SIG-M5 (cell line): Measurements from ENCODE around the gene RNF133.
"Not testable (repeated sequence)": the region's sequence is repeated elsewhere in the genome, so short reads cannot be mapped to it uniquely, and the experiment has no call there.

Experiments used
- DNase-seq: peaks from one replicate; lab custom pipeline; 2025; lab: John Stamatoyannopoulos, UW

RNF133 gene

DNA sequence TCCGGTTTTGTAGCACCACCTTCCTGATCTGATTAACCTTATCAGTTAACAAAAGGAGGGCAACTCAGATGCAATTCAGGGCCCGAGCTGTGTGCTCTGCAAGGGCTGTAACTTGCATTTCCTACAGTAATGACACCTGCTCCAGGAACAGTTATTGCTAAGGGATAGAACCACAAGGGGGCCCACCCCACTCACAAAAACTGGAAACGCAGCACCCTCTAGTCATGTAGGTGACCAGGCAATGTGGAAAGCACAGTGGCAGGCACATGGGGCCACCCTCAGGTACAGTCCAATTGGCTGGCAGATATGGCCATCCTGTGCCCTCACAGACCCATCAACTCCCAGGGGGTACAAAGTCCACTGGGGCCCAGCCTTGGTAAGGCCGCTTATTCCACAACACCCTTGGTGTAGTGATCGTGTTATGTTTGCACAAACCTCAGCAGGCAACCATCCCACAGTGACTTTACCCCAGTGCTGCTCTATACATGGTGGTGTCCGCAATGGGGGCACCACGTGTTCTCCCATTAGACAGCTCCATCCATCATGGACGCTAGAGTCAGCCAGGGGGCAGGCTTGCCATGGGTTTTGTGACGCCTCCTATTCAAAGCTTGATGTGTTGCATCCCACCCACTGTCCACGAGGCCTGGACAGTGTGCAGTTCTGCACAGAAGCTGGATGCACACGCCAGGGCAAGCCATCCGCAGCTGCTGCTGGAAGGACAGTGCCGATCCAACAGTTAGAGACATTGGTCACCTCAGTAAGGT lies 9.4 kb downstream of the RNF133 start:
- DNase-seq = no peak

DNA sequence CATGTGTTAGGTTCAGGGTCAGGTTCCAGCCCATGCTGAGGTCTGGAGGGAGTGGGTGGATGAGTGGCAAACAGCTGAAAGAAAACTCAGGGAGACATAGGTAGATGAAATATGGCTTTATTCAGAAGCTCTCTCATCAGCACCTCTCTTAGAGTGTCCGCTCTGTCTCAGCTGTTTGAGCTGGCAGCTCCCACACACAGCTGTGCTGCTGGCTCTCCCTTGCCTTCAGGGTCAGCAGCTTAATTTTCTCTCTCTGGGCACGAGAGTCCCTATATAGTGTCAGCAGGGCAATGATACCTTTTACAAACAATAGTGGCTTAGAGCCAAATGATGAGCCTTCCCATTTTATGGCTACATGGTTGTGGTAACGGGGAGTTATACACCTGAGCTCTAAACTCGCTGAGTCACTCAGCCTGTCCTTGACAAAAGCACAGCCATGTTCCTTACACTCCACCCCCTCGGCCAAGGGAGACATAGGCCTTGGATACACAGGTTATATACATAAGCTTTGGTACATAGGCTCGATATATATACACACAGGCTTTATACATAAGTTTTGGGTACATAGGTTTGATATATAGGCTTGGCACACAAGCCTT lies 10.4 kb downstream of the RNF133 start:
- DNase-seq = no peak

DNA sequence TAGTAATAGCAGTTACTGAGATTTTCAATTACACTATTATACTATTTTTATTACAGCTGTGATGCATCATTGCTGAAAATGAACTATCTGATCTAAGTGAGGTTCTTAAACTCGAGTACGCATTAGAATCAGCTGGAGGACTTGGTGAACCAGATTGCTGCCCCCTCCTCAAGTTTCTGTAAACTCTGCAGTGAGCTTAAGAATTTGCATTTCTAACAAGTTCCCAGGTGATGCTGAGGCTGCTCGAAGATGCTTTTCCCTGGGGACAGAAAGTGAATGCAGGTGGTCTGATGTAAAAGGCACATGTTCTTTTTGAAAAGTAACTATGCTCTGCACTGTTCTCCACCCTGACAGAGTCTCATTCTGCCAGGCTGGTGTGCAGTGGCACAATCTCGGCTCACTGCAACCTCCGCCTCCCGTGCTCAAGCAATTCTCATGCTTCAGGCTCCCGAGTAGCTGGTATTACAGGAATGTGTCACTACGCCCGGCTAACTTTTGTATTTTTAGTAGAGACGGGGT lies 12.5 kb downstream of the RNF133 start:
- no peak for DNase-seq

DNA sequence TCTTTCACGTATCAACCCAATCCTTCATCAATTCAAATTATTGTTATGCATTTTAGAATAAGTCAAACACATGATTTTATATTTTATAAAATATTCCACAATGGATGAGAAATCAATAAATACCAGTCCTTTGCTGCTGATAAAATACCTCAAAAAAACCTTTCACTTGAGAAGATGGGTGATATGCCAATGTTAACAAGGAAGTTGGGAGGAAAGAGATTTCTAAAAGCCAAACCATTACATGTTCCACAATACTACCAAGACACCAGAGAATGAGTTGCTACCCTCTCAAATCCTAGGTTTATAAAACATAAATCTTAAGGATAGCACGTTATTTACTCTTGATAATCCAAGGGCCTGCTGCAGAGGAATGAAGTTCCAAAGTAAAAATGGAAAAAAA lies 14.4 kb downstream of the RNF133 start:
- no peak for DNase-seq

DNA sequence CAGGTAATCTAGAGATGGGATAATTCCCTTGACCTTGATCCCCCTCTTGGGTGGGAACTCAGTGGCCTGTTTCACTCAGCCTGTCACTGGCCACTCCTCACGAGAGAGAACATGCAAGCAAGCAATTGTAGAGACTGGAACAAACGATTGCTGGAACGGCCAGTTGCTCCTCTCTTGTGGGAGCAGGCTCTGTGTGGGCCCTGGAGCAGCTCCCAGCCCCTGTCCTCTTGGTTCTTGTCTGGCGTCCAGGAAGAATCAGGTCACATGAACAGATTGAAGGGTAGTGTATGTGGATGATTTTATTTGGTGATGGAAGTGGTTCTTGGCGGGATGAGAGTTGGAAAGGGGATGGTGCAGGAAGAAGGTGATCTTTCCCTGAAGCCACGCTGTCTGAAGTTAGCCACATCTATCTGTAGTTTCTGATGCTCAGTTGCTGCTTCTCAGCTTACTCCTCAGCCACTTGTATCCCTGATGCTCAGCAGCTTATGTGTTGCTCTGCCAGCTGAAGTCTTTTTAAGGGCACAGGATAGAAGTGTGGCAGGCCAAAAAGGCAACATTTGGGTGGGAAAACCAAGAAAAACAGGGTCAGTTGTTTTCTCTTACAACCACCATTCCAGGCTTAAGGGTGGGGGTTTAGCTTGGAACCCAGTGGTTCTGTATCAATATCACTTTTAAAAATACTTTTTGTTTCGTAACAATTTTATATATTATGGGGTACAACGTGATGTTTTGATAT lies 15.9 kb downstream of the RNF133 start:
- DNase-seq = no peak

DNA sequence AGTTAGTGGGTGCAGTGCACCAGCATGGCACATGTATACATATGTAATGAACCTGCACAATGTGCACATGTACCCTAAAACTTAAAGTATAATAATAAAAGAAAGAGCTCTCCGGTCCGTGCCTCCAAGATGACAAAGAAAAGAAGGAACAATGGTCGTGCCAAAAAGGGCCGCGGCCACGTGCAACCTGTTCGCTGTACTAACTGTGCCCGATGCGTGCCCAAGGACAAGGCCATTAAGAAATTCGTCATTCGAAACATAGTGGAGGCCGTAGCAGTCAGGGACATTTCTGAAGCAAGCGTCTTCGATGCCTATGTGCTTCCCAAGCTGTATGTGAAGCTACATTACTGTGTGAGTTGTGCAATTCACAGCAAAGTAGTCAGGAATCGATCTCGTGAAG lies 17.7 kb downstream of the RNF133 start:
- DNase-seq = not testable (repeated sequence)

DNA sequence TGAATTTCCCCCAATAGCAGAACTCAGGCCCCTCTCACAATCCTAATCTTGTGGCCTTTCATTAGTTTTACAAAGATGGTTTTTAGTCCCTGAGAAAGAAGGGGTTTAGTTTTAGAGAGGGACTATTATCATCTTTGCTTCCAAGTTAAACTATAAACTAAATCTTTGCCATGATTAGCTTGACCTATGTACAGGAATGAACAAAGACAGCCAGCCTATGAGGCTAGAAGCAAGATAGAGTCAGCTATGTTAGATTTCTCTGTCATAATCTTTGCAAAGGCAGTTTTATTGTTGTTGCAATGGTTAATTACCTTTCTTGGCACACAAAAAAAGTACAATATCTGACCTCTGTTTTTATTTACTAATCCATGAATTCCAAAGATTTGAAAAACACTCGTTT lies 19.1 kb downstream of the RNF133 start:
- DNase-seq = no peak

DNA sequence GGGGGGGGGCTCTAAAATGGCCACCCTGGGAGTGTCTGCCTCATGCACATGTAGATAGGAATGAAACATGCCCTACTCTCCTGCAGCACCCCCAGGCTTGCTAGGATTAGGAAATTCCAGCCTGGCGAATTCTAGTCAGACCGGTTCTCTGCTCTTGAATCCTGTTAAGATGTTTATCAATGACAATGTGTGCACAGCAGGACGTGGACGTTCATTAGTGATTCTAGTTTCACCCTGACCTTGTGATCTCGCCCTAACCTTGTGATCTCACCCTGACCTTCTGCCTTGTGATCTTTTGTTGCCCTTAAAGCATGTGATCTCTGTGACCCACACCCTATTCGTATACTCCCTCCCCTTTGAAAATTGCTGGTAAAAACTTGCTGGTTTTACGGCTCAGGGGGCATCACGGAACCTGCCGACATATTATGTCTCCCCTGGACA lies 19.6 kb downstream of the RNF133 start:
- DNase-seq = not testable (repeated sequence)

DNA sequence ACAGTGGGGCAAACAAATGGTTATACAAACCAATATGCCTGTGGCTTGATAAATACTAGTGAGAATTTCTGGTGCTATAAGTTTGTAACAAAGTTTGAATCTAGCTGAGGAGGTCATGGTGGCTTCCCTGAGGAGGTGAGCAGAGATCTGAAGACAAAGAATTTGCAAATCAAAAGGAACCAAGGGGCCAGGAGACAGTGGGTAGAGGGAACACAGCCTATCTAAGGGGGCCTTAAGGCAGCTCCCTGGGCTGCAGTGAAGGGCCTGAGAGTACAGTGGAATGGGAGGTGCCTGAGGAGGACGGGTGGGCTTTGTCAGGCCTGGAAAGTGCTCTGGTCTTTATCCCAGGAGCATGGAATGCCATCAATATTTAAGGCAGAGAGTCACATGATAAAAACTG lies 21.8 kb downstream of the RNF133 start:
- no peak for DNase-seq

DNA sequence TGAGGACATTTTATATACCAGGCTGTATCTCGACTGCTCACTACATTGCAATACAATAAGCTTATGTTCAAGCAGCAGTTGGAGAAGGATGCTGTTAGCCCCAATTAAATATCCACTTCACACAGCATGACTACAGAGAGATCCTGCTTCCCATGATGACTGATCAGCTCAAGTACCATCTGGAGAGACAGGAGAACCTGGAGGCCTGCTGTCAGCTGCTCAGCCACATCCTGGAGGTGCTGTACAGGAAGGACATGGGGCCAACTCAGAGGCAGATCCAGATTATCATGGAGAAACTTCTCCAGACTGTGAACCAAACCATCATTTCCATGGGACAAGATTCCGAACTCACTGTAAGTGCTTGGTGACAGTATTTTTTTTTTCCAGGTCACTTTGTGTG lies 22.5 kb downstream of the RNF133 start:
- no peak for DNase-seq

DNA sequence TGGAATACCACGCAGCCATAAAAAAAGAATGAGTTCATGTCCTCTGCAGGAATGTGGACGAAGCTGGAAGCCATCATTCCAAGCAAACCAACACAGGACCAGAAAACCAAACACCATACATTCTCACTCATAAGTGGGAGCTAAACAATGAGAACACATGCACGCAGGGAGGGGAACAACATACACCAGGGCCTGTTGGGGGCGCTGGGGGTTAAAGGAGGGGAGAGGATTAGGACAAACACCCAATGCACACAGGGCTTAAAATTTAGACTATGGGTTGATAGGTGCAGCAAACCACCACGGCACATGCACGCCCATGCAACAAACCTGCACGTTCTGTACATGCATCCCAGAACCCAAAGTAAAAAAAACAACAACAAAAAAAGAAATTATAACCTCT lies 23.3 kb downstream of the RNF133 start:
- DNase-seq = no peak

DNA sequence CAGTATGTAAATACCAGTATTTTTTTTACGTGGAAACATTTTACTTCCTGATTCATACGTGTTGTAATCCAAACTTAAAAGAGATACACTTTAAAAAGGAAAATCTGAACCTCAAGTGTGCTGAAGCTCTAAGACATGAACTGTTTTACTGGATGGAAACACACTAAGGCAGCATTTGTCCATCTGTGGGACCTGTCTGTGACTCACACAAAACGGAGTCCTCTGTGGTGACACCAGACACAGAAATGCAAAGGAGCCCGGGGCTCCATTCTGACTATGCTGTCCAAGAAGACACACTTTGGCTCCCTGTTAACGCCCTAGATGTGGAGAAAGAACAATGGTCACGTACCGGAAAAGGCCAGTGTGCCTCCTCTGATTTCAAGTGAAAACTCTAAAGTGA lies 23.9 kb downstream of the RNF133 start:
- no peak for DNase-seq

DNA sequence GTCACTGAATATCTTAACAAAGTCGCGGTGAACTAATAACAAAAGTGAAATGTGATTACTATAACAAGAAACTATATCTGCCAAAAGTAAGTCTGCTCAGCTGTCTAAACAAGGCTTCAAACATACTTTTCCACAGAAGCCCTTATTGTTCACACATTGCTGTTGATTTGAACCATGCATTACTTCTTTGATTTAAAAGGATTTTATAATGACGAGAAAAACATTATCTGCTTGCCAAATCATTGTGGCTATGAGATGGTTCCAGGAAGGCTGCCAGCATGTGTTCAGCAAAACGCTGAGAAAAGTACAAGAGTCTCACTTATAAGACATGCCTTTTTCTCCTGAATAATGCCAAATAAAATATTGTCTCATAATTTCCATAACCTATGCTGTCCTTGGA lies 24.4 kb downstream of the RNF133 start:
- DNase-seq = no peak

DNA sequence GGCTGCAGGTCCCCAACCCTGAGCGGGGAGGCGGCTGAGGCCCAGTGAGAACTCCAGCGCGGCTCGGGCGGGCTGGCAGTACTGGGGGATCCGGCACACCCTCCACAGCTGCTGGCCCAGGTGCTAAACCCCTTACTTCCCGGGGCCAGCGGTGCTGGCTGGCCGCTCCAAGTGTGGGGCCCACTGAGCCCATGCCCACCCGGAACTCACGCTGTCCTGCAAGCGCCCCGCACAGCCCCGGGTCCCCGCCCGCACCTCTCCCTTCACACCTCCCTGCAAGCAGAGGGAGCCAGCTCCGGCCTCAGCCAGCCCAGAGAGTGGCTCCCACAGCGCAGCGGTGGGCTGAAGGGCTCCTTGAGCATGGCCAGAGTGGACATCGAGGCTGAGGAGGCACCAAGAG lies 25.0 kb downstream of the RNF133 start:
- DNase-seq = no peak

DNA sequence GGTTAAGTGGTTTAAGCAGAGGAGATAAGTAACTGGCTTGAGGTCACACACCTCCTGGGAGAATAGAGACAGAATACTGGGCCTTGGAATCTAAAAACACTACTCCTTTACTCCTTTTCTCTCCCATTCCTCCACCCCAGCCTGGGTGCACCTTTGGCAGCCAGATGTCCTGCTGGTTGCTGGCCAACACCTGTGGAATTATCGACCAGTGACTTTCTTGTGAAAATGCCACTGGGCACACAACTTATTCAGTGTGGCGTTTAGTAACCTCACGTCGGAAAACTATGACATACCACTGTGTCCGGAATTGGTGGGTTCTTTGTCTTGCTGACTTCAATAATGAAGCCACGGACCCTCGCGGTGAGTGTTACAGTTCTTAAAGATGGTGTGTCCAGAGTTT lies 26.4 kb downstream of the RNF133 start:
- no peak for DNase-seq

DNA sequence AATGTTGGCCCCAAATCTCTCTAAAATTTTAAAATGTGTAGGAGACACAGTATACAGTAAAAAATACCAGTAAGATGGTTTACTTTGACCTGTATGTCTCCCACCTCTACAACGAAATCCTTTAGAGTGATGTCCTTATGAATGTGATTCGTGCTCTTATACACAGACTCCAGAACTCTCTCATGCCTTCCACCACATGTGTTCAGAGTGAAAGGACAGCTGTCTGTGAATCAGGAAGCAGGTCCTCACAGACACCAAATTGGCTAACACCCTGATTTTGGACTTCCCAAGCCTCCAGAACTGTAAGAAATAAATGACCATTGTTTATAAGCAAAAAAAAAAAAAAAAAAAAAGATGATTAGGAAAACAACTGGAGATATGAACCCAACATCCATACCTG lies 35.2 kb downstream of the RNF133 start:
- no peak for DNase-seq

DNA sequence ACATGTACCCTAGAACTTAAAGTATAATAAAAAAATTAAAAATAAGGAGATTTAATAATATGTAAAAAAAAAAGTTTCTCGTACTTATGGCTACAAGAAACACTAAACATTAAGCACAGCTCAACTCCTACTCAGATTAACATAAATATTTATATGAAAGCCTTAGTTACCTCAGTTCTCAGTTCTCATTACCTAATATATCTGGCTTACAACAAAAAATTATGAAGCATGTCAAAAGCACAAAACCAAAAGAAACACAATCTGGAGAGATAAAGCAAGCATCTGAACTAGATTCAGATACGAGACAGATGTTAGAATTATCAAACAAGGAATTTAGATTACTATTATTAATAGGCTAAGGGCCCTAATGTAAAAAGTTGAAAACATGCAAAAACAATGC lies 40.1 kb downstream of the RNF133 start:
- no peak for DNase-seq

DNA sequence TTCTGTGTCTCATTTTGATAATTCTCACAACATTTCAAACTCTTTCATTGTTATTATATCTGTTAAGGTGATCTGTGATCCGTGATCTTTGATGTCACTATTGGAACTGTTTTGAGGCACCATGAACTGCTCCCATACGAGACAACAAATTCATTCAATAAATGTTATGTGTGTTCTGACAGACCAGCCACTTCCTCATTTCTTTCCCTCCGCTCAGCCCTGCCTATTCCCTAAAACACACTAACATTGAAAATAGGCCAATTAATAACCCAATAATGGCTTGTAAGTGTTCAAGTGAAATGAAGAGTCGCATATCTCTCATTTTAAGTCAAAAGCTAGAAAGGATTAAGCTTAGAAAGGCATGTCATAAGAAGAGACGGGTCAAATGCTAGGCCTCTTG lies 45.2 kb downstream of the RNF133 start:
- no peak for DNase-seq

DNA sequence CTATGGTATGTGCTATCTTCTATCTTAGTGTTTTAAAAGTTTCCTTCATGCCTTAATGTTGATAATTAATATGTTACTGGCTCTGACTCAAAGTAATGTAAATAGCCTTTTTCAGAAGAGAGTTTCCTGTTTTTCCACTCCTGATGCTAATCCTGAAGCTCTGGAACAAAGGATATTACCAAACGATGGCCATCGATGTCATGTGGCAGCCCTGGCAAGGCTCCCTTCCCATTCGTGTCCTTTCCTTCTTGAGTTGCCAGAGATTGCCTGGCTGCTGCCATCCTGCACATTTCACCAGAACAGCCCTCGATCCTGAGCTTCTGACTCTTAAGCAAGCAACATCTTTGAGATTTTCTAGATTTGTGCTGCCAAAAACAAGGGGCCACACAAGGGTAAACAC lies 46.0 kb downstream of the RNF133 start:
- no peak for DNase-seq

DNA sequence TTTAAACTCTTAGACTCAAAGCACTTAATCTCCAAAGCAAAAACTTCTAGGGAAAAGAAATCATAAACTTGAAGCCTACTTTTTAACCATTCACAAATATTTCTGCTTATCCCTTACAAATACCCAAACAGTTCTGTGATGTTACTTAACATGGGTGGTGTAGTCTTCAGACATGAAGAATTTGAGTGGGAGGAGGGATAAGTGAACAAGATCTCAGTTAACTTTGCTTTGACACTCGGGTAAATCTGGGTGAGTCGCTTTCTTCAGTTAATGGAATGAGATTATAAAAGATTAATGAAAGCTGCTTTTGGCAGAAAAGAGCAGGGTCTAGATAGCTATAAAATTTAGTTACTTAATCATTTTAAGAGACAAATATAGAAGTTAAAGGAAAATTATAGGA lies 47.5 kb downstream of the RNF133 start:
- no peak for DNase-seq
